UCSD-AML1 (cell line): ENCODE results near the gene RAB11FIP3.

ENCODE experiments used
- DNase-seq: peaks from one replicate; lab custom pipeline; 2025; ENCODE audit not compliant: unreplicated experiment; lab: John Stamatoyannopoulos, UW

The RAB11FIP3 gene

GRCh38 chr16:424033-424622, 1.3 kb upstream of the RAB11FIP3 start:
- no peak for DNase-seq

- DNase-seq, result no peak
Observed at GRCh38 chr16:424623-425081, 797 bp upstream of the RAB11FIP3 start.

- no peak for DNase-seq
Observed at GRCh38 chr16:425740-426114, 278 bp downstream of the RAB11FIP3 start.

GRCh38 chr16:426115-426905, 861 bp downstream of the RAB11FIP3 start:
- no peak for DNase-seq

- no peak for DNase-seq
Observed at GRCh38 chr16:426906-427249, 1.4 kb downstream of the RAB11FIP3 start.

GRCh38 chr16:427250-427649, 1.8 kb downstream of the RAB11FIP3 start:
- no peak for DNase-seq

- no peak for DNase-seq
Observed at GRCh38 chr16:430904-431303, 5.5 kb downstream of the RAB11FIP3 start.

GRCh38 chr16:440627-441026, 15.2 kb downstream of the RAB11FIP3 start:
- no peak for DNase-seq

- DNase-seq, result no peak
Observed at GRCh38 chr16:441447-441846, 16.0 kb downstream of the RAB11FIP3 start.

GRCh38 chr16:442976-443375, 17.5 kb downstream of the RAB11FIP3 start:
- DNase-seq, result no peak

GRCh38 chr16:444027-444426, 18.6 kb downstream of the RAB11FIP3 start:
- no peak for DNase-seq

GRCh38 chr16:445566-445965, 20.1 kb downstream of the RAB11FIP3 start:
- DNase-seq, result no peak

GRCh38 chr16:450385-450784, 24.9 kb downstream of the RAB11FIP3 start:
- no peak for DNase-seq

GRCh38 chr16:450785-451512, 25.5 kb downstream of the RAB11FIP3 start:
- DNase-seq, result no peak

GRCh38 chr16:454397-454940, 29.0 kb downstream of the RAB11FIP3 start:
- no peak for DNase-seq

- no peak for DNase-seq
Observed at GRCh38 chr16:455453-455852, 30.0 kb downstream of the RAB11FIP3 start.

- DNase-seq, result no peak
Observed at GRCh38 chr16:456891-457483, 31.5 kb downstream of the RAB11FIP3 start.

- peak; percentile 69 for DNase-seq
Observed at GRCh38 chr16:457732-458400, 32.4 kb downstream of the RAB11FIP3 start.

- DNase-seq, result no peak
Observed at GRCh38 chr16:459761-460160, 34.3 kb downstream of the RAB11FIP3 start.

- no peak for DNase-seq
Observed at GRCh38 chr16:460787-461186, 35.3 kb downstream of the RAB11FIP3 start.

- no peak for DNase-seq
Observed at GRCh38 chr16:463071-463470, 37.6 kb downstream of the RAB11FIP3 start.
